OCI-M2 (cell line): ENCODE data around the gene DDX47.
"Not testable (repeated sequence)": the region's sequence is repeated elsewhere in the genome, so short reads cannot be mapped to it uniquely, and the experiment has no call there.

Experiments used
- DNase-seq: peaks from one replicate; lab custom pipeline; 2025; ENCODE audit not compliant: unreplicated experiment; lab: John Stamatoyannopoulos, UW

DDX47 gene

GRCh38 chr12:12871587-12872138, 58.5 kb downstream of the DDX47 start:
- DNase-seq, result no peak

GRCh38 chr12:12872139-12872933, 59.2 kb downstream of the DDX47 start:
- DNase-seq, result no peak

GRCh38 chr12:12872934-12873275, 59.8 kb downstream of the DDX47 start:
- no peak for DNase-seq

- DNase-seq, result no peak
Measured at GRCh38 chr12:12874029-12874428, 60.9 kb downstream of the DDX47 start.

DNA sequence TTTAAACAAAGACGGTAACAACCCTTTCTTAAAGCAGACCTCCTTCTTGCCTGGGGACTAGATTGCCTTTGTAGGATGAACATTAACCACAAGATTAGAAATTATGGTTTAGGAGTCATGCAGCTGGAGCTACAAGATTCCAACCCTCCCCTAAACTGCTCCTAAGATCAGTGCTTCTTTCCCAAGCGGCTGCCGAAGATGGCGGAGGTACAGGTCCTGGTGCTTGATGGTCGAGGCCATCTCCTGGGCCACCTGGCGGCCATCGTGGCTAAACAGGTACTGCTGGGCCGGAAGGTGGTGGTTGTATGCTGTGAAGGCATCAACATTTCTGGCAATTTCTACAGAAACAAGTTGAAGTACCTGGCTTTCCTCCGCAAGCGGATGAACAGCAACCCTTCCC, 62.2 kb downstream of the DDX47 start:
- not testable (repeated sequence) for DNase-seq

GRCh38 chr12:12877153-12877768, 64.1 kb downstream of the DDX47 start:
- no peak for DNase-seq

DNA sequence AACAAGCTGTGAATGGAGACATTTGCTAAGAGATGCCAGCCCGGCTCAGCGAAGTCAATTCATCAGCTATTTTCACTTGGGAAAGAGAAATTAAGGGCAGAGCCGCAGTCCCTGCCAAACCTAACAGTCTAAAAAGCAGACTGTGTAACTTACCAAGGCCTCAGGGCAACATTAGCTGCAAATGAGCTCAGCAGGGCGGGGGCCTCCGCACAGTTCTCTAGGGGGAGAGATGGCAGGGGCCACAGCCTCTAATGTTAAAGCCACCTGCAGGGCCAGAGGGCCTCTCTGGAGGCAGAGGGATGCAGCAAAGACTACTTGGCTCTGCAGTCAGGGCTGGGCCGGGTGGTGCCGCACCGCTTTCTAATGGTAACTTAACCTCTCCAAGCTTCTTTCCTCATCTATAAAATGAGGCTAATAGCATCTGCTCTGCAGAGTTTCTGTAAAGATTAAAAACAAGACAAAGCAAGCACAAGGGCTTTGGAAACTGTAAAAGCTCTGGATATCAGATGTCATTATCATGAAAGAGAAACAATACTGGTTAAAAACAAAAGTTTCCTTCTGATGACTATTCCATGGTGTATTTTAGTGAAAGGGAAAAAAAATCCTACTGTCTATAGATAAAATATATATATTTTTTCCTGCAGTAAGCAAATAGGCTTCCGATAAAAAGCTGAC, 64.8 kb downstream of the DDX47 start:
- DNase-seq, result no peak
